ENCODE data around the gene KCNH3. TPM values are rescaled to one million over a fixed set of nuclear protein-coding genes. Genes with fewer than 3 reads are reported as not detected.
A peak's percentile ranks its signal among the peaks of the same experiment; 100 is the strongest.

The KCNH3 gene
- total RNA-seq, 2 experiments from 2014 or later, result 0.06 to 0.57 TPM

- H3K79me2 ChIP-seq (ENCODE audit: insufficient read depth, low read depth, low read length), result no peaks in the 10 kb centered on the region
- H3K27ac ChIP-seq (ENCODE audit: low read depth, low read length, poor library complexity, severe bottlenecking), result no peak overlapping the region
- no peak overlapping the region for H2AFZ ChIP-seq (ENCODE audit: low read length)
- H3K4me3 ChIP-seq (ENCODE audit: low read depth, low read length, poor library complexity, severe bottlenecking), result no peak overlapping the region
- intact Hi-C loops (cut with micrococcal nuclease; ENCODE audit: unreplicated experiment), result no loop called here
- peaks cover 17% of the 10 kb centered on the region for H3K4me1 ChIP-seq (ENCODE audit: insufficient read depth, low read length, poor library complexity, severe bottlenecking)
- no peak overlapping the region for H3K4me2 ChIP-seq (ENCODE audit: low read length)
- TF ChIP-seq CTCF (conservative IDR thresholded peaks at IDR 0.05; ENCODE audit: low read length) (no peak), EZH2phosphoT487 (IDR thresholded peaks at IDR 0.05; ENCODE audit: borderline replicate concordance, low read depth, low read length) (no peak)
- BruUV-seq (replicated peaks), result no TSS peak
- POLR2A ChIA-PET, result interaction anchor here (0.6 kb wide), 1 partner anchor 240 kb away, joined by 3 read pairs; no protein-coding TSS in a partner anchor
- H3K36me3 ChIP-seq (ENCODE audit: insufficient read depth, low read length), result peaks cover 16% of the 10 kb centered on the region; the same call in 1 of the 2 replicates
- DNase-seq (ENCODE audit: low spot score), result no peak
- H3K9me2 ChIP-seq (ENCODE audit: insufficient read depth, low read length), result no peaks in the 10 kb centered on the region
- no peaks in the 10 kb centered on the region for H3K9me3 ChIP-seq (ENCODE audit: low read length)
- H4K20me1 ChIP-seq (ENCODE audit: insufficient read depth, low read length), result no peaks in the 10 kb centered on the region
- CTCF ChIA-PET (ENCODE audit: unreplicated experiment), result no interaction called here
Observed at GRCh38 chr12:49518914-49519573, 19.8 kb upstream of the KCNH3 start.

- H3K9me2 ChIP-seq (ENCODE audit: insufficient read depth, low read length), result no peaks in the 10 kb centered on the region
- H3K4me3 ChIP-seq (ENCODE audit: low read depth, low read length, poor library complexity, severe bottlenecking), result no peak overlapping the region
- H3K4me1 ChIP-seq (ENCODE audit: insufficient read depth, low read length, poor library complexity, severe bottlenecking), result peaks cover 17% of the 10 kb centered on the region
- H3K36me3 ChIP-seq (ENCODE audit: insufficient read depth, low read length), result peaks cover 20% of the 10 kb centered on the region; the same call in 1 of the 2 replicates
- CTCF ChIA-PET (ENCODE audit: unreplicated experiment), result no interaction called here
- no peak overlapping the region for H3K4me2 ChIP-seq (ENCODE audit: low read length)
- no peak overlapping the region for H2AFZ ChIP-seq (ENCODE audit: low read length)
- POLR2A ChIA-PET, result interaction anchor here (0.7 kb wide), 1 partner anchor 10 kb away, joined by 4 read pairs; no protein-coding TSS in a partner anchor
- intact Hi-C loops (cut with micrococcal nuclease; ENCODE audit: unreplicated experiment), result no loop called here
- DNase-seq (ENCODE audit: low spot score), result no peak
- no peaks in the 10 kb centered on the region for H3K9me3 ChIP-seq (ENCODE audit: low read length)
- no peaks in the 10 kb centered on the region for H4K20me1 ChIP-seq (ENCODE audit: insufficient read depth, low read length)
- no peak for TF ChIP-seq EZH2phosphoT487 (IDR thresholded peaks at IDR 0.05; ENCODE audit: borderline replicate concordance, low read depth, low read length)
- TF ChIP-seq CTCF (conservative IDR thresholded peaks at IDR 0.05; ENCODE audit: low read length), result no peak
- no peak overlapping the region for H3K27ac ChIP-seq (ENCODE audit: low read depth, low read length, poor library complexity, severe bottlenecking)
- H3K79me2 ChIP-seq (ENCODE audit: insufficient read depth, low read depth, low read length), result no peaks in the 10 kb centered on the region
- BruUV-seq (replicated peaks), result no TSS peak
Observed at GRCh38 chr12:49519574-49519936, 19.3 kb upstream of the KCNH3 start.

DNA sequence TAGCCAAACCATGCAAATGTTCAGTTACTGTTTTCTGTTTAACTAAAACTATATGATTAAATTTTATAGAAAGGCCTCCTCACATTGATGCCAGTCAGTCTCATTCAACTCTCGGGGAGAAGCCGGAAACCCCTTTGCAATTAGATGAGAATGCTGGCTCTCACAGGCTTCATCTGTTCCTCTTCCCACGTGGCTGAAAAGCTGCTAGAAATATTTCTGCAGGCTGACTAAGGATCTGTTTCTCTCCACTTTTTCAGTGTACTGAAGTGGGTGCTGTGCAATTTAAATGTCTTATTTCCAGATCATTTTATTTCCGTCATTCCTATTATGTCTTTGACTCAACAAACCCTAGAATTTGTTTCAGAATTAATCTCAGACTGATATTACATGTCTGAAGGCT is 17.4 kb upstream of the KCNH3 start:
- H3K79me2 ChIP-seq (ENCODE audit: insufficient read depth, low read depth, low read length), result no peaks in the 10 kb centered on the region
- H3K36me3 ChIP-seq (ENCODE audit: insufficient read depth, low read length), result peaks cover 38% of the 10 kb centered on the region
- no peak for DNase-seq (ENCODE audit: low spot score)
- no peaks in the 10 kb centered on the region for H3K9me2 ChIP-seq (ENCODE audit: insufficient read depth, low read length)
- no peak for TF ChIP-seq EZH2phosphoT487 (IDR thresholded peaks at IDR 0.05; ENCODE audit: borderline replicate concordance, low read depth, low read length)
- TF ChIP-seq CTCF (conservative IDR thresholded peaks at IDR 0.05; ENCODE audit: low read length), result no peak
- H4K20me1 ChIP-seq (ENCODE audit: insufficient read depth, low read length), result no peaks in the 10 kb centered on the region
- POLR2A ChIA-PET, result interaction anchor here (0.7 kb wide), 1 partner anchor 389 kb away, joined by 3 read pairs; no protein-coding TSS in a partner anchor
- BruUV-seq (replicated peaks), result no TSS peak
- H2AFZ ChIP-seq (ENCODE audit: low read length), result no peak overlapping the region
- H3K4me1 ChIP-seq (ENCODE audit: insufficient read depth, low read length, poor library complexity, severe bottlenecking), result peaks cover 17% of the 10 kb centered on the region
- H3K27ac ChIP-seq (ENCODE audit: low read depth, low read length, poor library complexity, severe bottlenecking), result no peak overlapping the region
- H3K4me2 ChIP-seq (ENCODE audit: low read length), result peak overlapping the region; percentile 44
- CTCF ChIA-PET (ENCODE audit: unreplicated experiment), result no interaction called here
- H3K9me3 ChIP-seq (ENCODE audit: low read length), result no peaks in the 10 kb centered on the region
- H3K4me3 ChIP-seq (ENCODE audit: low read depth, low read length, poor library complexity, severe bottlenecking), result no peak overlapping the region
- intact Hi-C loops (cut with micrococcal nuclease; ENCODE audit: unreplicated experiment), result no loop called here
